NCI-H187 (cell line): ENCODE measurements around the gene RACGAP1.
"Not testable (repeated sequence)": the region's sequence is repeated elsewhere in the genome, so short reads cannot be mapped to it uniquely, and the experiment has no call there.

Experiments used
- DNase-seq, 2 experiments: peaks; one replicate each; lab custom pipeline; 2025; lab: John Stamatoyannopoulos, UW

RACGAP1 gene

DNA sequence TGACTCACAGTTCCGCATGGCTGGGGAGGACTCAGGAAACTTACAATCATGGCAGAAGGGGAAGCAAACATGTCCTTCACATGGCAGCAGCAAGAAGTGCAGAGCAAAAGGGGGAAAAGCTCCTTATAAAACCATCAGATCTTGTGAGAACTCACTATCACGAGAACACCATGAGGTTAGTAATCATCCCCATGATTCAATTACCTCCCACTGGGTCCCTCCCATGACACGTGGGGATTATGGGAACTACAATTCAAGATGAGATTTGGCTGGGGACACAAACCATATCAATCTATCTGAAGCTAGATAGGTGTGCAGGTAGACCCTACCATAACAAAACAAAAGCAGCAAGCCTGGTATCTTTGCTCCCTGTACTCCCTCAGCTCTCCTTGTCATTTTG is 38.8 kb downstream of the RACGAP1 start:
- not testable (repeated sequence) for DNase-seq

DNA sequence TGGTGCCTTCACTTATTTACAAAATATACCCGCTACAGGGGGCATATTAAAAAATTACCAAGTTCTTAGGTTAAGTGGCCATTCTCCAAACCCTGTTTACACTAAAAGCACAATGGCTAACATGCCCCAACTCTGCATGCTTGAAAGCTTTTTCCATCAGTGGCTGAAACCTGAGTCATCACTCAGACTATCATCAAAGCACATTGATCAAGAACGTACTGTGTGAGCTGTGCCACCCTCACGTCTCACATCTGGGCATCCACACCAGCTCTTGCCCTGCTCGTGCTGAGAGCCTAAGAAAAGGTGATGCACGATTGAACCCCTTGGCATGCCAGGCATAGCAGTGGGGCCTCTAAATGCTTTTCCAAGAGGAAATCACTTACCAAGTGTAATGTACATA is 39.3 kb downstream of the RACGAP1 start:
- DNase-seq = no peak

DNA sequence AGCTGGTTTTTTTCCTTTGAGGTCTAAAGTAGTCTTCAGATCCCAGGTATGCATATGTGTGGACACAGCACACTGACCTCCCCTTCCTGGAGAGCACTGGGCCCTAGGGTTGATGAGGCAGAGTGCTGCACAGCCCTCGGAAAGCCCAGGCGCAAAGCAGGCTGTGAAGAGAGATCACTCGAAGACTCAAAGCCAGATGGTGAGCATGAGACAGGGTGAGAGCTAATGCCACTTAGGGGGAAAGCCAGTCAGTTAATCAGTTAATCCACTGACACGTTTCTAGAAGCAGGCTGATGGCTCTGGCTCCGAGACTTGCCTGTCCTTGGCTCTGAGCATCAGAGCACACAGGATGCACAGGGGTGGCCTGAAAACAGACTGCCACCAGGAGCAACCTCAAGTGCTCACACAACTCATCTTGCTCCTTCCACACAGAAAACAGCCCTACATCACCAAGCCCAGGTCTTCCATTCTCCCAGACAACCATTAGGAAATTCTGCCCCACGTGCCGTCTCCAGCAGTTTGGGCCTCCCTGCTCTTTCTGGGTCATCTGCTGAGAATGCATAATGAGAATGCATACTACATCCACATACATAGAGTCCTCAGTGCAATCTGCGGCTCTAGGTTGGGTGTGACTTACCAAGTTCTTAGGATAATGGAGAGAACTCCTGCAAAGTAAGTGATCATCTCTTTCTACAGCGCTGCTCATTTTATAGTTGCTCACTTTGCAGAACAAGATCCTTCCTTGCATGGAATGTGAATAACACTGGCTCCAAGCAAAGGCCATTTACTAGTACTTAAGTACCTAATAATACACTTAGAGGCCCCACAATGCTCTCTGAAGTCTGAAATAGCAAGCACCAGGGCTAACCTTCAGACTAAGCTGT is 40.6 kb downstream of the RACGAP1 start:
- no peak for DNase-seq

DNA sequence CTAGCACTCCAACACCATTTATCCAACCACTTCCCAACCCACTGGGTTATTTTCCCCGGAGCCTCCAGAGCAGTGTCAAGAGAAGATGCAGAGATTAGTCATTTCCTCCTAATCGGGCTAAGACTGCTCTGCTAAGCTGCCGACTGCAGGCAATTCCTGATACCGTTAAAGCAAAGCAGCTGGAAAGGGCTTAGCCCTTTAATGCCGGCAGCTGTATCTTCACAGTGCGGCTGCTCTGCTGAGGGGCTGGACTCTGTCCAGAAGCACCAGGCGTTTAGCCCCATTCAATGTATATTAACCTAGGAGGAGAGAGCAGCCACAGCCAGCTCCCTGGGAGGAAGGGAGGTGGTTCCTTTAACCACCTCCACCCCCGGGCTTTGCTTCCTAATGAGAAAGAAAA is 41.4 kb downstream of the RACGAP1 start:
- no peak for DNase-seq

DNA sequence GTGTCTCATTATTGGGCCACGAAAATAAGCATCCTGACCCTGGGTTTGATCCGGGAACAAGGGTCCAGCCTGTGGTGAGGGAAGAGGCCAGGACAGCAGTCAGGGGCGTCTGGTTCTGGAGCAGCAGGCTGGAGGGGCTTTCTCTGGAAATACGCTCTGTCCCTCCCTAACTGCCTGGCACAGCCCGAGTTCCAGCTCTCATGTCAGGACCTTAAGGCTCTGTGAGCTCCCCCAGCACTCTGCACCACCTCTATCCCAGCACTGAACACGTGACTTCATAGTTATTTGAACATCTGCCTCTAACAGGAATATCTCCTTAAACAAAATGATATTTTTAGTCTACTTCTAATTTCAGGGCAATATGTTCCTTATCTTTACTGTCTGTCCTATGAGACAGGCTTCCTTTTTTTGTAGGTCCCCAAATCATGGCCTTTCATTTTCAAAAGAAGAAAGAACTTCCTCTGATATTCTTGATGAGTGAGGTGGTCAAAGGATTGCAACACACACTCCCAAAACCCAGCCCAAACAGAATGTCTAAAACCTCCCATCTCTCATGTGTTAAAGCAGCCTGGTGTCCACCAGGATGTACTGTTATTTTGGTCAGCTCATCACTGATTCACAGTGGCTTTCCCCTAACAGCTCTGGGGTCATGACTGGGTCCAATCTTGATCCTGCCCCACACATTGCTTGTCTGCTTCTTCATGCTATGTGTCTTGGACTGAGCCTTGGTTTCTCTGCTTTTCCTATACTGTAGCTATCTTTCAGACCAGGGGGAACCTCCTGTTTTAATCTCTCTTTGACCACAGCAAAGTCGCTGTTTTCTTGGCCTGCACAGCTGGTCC is 42.8 kb downstream of the RACGAP1 start:
- no peak for DNase-seq

DNA sequence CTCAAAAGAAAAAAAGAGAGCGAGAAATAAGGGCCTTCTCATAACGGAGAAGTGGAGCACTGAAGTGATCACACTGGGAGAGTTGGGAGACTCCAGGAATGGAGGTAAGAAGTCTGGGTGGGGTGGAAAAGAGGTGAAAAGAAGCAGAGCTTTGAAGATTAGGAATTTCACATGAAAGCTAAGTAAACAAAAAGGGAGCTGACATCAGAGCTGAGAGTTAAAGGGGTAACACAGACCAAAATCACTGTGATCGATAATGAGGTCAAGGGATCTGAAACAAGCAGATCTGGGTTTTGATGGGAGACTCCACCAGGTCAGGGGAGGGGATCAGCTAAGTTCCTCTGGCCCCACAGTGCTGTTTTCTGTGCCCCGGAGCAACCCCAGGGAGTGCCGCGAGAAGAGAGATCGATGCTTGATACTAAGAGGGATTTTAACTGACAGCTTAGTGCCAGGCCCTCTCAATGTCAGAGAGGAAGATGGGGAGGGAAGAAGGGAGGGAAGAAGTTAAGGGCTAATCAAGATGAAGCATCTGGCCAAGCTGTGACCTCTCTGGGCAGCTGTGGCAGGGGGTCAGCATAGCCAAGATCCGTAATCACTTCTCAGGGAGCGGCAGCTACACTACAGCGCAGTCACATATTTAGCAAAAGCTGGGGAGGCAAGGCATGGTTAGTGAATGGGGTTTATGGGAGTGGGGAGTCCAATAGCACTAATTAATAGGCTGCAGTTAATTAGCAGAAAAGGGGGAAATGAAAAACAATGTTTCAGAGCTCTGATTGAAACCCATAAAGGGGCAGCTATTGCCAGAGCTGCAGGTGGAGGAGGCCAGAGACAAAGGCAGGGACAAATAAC is 44.6 kb downstream of the RACGAP1 start:
- DNase-seq = no peak

DNA sequence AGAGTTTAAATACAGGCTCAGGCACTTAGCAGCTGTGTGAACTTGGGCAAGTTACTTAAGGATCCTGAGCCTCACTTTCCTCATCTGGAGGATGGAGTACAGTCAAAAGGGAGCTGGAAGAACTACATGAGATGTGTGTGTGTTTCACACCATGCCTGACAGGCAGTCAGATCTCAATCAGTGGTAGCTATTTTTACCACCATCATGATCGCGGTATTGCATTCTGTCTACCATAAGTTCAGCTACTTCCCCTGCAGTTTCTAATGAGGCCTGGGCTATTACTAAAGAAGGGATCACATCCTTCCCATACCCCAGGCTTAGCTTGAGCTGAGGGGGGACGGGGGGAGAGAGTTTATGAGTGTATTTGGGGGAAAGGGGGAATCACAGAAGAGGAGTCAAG is 45.5 kb downstream of the RACGAP1 start:
- DNase-seq = no peak

DNA sequence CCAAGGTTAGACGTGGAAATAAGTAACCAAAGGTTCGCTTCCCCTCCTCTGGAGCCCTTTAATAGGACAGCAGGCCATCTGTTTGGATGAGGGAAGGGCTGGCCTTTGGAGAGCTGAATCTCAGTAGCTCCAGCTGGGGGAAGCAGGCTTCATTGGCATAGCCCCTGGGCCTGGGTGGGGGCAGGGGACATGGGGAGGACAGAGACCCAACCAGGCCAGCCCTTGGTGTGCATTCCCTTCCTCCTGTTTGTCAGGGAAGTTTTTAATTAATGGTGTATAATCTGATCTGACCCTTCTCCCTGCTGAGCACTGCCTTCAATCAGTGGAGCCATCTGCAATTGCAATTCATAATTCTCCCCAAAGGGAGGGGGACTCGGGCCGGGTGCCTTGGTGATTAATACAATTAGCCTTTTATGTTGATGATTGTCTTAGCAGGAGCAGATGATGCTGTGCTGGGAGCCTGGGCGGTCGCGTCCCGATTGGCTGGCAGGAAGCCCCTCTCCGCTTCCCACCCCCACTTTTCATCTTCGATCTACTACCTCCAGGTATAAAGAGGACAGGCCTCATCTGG is 46.2 kb downstream of the RACGAP1 start:
- DNase-seq = no peak

DNA sequence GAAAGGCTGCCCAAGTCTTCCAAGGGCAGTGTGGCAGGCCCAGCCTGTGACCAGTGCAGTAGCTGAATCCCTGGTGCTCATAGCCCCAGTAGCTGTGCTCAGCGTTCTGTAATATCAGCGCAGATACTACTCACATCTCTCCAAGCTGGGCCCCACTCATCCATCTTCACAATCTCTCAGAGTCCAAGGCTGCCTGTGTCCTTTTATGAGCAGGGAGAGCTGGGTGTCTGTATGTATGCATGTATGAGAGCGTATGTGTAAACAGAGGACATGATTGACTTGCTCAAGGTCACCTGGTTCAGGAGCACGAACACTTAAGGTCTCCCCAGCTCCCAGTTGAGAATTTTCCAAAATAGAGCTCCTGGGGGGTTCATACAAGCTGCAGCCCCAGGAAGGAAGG is 47.2 kb downstream of the RACGAP1 start:
- DNase-seq = no peak

DNA sequence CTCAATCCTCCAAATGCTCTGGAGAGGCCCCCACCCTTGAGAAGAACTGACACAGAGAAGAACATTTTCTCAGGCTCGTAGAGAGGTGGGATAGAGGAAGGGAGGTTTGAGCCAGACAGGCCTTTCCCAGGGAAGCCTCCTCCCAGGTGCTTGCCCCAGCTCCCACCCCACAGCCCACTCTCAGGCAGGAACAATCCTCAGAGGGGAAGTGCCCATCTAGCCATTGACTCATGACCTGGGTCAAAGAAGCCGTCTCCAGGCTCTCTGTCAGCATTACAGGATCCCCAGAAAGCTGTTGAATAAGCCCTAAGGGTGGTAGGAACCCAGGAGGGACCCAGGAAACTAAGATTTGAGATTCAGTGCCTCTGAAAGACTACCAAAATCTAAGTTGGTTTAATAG is 48.7 kb downstream of the RACGAP1 start:
- no peak for DNase-seq

DNA sequence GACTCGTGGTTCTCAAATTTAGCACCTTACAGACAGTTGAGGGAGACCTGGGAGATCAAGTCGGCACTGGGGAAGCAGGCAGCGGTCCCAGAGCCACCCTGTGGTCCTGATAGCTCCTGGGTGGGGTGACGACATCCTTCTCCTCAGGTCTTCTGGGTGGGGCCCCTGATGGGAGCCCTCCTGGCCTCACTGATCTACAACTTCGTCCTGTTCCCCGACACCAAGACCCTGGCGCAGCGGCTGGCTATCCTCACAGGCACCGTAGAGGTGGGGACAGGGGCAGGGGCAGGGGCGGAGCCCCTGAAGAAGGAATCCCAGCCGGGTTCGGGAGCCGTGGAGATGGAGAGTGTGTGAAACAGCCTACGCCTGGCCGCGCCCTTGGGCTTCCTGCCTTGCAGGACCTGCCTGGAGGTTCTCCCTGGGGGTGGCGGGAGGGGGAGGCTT is 50.0 kb downstream of the RACGAP1 start:
- DNase-seq = no peak

DNA sequence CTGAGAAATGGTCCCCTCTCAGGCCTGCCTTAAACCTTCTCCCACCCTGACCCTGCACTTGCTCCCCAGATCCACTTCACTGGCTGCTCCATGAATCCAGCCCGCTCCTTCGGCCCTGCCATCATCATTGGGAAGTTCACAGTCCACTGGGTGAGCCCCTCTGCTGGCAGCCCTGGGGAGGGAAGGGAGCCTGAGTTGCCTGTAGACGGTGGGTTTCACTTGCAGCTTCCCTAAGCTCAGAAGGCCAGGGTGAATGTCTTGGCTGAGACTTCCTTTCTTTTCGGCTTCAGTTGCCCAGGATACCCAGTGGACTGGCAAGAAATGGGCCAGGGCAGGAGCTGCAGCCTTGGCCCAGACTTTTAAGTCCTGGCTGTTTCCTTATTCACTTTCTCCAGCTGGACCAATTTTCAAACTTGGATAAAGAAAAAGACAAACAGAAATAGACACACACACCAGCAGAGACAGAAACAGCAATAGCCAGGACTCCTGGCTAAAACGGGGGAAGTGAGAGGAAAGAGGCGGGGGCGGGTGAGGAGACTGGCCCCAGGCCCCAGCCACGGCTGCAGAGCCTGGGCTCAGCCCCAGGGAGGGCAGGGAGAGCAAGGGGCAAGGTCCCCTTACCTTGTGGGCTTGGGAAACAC is 50.5 kb downstream of the RACGAP1 start:
- DNase-seq = no peak

DNA sequence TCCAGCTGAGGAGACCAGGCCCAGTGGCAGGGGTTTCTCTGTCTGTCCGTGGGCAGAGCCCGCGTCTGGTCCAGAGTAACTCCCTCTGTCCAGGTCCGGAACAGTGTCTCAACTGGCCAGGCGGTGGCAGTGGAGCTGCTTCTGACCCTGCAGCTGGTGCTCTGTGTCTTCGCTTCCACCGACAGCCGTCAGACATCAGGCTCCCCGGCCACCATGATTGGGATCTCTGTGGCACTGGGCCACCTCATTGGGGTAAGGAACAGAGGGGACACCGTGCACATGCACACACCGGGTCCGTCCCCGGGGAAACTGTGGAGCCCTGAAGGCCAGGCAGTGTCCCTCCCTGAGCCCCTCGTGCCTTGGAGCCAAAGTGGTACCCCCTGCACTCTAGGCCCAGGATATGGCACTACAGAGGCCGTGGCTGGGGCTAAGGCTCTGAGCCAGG is 51.0 kb downstream of the RACGAP1 start:
- no peak for DNase-seq

DNA sequence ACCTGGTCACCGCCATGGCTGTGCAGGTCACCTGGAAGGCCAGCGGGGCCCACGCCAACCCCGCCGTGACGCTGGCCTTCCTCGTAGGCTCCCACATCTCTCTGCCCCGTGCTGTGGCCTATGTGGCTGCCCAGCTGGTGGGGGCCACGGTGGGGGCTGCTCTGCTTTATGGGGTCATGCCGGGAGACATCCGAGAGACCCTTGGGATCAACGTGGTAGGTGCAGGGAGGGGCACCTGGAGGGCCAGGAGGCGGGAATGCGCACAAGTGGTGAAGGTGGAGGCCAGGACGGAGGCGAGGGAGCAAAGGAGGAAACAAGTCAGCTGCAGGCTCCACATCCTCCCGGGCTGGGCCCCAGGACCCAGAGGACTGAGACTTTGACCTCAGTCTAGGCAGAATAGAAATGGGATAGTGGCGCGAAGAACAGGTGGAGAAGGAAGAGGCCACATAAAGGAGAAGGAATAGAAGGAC is 51.9 kb downstream of the RACGAP1 start:
- no peak for DNase-seq

DNA sequence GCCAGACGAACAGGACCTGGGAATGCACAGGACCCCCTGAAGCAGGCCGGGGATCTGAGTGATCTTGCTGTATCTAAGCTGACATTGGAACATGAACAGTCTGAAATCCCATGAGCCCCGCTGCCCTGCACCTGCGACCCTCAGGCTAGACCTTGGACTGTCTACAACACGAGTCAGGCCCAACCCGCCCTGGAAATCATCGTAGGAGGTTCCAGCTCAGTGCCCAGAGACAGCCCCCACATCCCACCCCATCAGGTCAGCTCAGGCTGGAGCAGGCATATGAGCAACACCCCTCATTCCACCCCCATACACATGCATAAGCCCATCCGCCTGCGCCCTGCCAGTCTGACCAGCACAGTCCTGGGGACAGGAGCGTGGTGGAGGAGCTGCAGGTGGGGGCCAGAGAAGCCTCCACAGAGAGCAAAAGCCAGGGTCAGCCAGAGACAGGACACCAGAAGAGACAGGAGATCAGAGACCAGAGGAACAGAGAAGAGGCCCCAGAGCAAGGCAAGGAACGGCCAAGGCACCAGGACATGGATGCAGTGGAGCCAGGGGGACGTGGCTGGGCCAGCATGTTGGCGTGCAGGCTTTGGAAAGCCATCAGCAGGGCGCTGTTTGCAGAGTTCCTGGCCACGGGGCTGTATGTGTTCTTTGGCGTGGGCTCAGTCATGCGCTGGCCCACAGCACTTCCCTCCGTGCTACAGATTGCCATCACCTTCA is 52.5 kb downstream of the RACGAP1 start, which contains the start of gene AQP6:
AQP6 (plus strand) TSS at position 307 of the 720 bp plus-strand sequence; CDS start at position 534, 227 bp downstream.
- DNase-seq = no peak

DNA sequence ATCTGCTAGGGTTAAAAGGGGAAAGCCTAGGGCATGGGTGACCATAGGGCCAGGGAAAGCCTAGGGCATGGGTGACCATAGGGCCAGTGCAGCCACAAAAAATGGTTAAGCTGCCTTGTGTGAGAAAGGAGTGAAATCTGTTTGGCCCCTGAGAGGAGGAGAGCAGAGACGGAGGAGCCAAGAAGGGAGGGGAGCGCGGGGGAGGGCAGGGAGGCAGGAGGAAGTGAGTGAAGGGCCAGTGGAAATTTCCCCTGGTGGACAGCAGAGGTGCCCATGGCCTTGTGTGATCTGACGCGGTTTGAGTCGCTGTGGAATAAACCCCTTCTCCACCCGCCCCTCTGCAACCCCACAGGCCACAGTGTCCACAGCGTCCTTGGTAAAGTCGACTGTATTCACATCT is 53.2 kb downstream of the RACGAP1 start:
- DNase-seq = no peak

DNA sequence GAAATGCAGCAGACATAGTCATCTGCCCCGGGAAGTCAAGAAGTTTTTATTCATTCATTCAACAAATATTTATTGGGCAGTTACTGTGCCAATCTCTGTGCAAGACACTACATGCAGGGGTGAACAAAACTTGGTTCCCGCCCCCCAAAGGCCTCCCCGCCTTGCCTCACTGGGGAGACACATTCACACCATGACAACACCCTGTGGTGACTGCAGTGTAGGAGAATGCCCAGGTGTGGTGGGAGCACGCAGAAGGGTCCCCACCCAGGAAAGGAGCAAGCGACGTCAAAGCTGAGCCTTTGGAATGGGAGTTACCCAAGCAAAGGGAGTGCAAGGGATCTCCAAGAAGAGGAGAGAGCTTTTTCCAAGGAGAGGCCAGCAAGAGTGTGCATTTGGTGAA is 54.2 kb downstream of the RACGAP1 start:
- no peak for DNase-seq

DNA sequence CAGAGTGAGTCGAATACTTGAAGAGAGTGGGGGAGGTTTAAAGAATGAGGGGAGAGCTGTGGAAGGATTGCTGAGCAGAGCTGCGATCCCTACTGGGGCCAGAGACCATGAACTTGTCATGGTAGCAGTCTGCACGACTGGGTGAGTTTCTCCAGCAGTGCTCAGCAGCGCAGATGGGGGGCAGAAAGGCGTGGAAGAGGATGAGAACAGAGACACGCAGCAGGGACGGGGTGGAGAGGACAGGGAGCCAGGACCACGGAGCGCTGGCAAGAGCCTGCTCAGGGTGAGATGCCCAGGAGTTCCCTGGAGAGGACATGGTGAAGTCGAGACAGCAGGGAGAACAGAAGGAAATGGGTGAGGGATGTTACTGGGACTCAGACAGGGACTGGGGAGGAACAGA is 54.6 kb downstream of the RACGAP1 start:
- DNase-seq = no peak

DNA sequence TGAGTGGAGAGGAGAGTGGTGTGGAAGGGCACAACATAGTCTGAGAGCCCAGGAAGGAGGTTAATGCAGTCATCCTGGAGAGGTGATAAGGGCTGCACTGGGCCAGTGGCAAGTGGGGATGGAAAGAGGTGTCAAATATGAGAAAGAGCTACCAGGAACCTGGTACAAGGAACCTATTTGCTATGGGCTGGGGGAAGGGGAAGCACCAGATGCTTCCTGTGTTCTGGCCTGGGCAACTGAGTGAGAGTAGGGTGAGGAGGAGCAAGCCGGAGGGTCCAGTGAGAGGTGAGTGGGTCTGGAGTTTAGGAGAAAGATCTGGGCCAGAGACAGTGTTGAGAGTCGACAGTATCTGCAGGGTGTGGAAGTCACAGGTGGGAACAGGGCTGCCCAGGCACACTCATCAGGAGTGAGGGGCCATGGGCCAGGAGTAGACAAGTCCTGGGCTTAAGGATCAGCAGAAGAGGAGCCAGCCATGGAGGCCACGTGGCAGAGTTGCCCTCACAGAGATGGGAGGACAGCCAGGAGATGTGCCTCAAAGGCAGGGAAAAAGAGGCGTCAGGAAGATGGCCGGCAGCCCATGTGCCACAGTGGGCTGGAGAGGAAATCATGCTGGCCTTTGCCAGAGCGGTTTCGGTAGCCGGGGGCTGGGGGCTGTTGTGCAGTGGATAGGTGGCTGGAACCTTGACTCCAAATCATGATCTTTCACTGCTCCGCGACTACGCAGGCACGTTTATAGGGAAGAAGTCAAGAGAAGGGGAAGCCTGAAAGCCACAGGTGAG is 55.5 kb downstream of the RACGAP1 start:
- no peak for DNase-seq

DNA sequence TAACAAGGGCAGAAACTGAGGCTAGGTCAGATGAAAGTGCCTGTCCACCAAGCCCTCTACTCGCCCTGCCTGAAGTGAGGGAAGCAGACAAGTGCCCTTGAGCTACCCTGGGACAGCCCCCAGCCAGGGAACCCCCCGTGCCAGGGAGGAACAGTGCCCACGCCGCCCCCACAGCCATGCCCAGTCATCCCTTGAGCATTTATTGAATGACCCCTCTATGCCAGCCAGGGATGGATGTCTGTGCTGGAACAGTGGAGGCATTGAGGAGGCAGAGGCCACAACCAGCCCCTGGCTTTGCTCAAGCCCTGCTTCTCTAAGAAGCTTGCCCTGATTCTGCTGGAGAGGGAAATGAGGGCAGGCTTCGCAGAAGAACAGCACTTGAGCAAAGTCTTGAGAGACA is 56.3 kb downstream of the RACGAP1 start:
- no peak for DNase-seq
